ENCODE measurements around the gene VEZF1. TPM values are rescaled to one million over a fixed set of nuclear protein-coding genes. Genes with fewer than 3 reads are reported as not detected.
A peak's percentile ranks its signal among the peaks of the same experiment; 100 is the strongest.

VEZF1 gene
- 100 to 1,000 TPM in 1 of 4 donors, 10 to 100 TPM in 3; 88.5 to 147 (median 91.4) TPM for total RNA-seq

- no peak for TF ChIP-seq CTCF (IDR thresholded peaks at IDR 0.05)
- TF ChIP-seq POLR2A (IDR thresholded peaks at IDR 0.05), result peak in 1 of 2 donors; percentile 58
- 0% methylated on average over 7 to 9 of the region's 74 CpGs for WGBS, 2 donors
- Histone ChIP-seq H3K9me3 (no peaks in the 10 kb centered on the region), H3K4me3 (replicated peaks in 1 of 3) (peak within 1 kb of the TSS; percentile 57 to 87 (median 61)), H3K27me3 (no peaks in the 10 kb centered on the region), H3K4me1 (peaks cover 33 to 37% of the 10 kb centered on the region in 2 donors), H3K27ac (peak within 1 kb of the TSS; percentile 73 to 97 (median 97)), H3K36me3 (no peaks in the 10 kb centered on the region)
- peak; percentile 77 to 81 for DNase-seq
- intact Hi-C loops (cut with DNase I), result no loop called here
Observed at GRCh38 chr17:57987581-57988300, at the start of gene VEZF1. Gene VEZF1 (minus strand): TSS chr17:57988254. CDS start chr17:57988111, 143 bp downstream.

- H3K36me3 ChIP-seq, result no peaks in the 10 kb centered on the region
- no peak overlapping the region for H3K4me3 ChIP-seq (replicated peaks in 1 of 3)
- H3K9me3 ChIP-seq, result no peaks in the 10 kb centered on the region
- 60 to 61% methylated on average over 6 of the region's 6 CpGs for WGBS, 2 donors
- no peak for TF ChIP-seq POLR2A (IDR thresholded peaks at IDR 0.05)
- TF ChIP-seq CTCF (IDR thresholded peaks at IDR 0.05), result no peak
- no peak overlapping the region for H3K27ac ChIP-seq
- no peaks in the 10 kb centered on the region for H3K27me3 ChIP-seq
- no peak for DNase-seq
- intact Hi-C loops (cut with DNase I), result no loop called here
- no peaks in the 10 kb centered on the region for H3K4me1 ChIP-seq
Observed at GRCh38 chr17:58032691-58033415, 44.8 kb upstream of the VEZF1 start.

GRCh38 chr17:58028578-58028977 lies 40.5 kb upstream of the VEZF1 start:
- intact Hi-C loops (cut with DNase I), result no loop called here
- no peak for DNase-seq
- Histone ChIP-seq H3K27me3 (no peaks in the 10 kb centered on the region), H3K27ac (no peak overlapping the region), H3K36me3 (no peaks in the 10 kb centered on the region), H3K4me1 (no peaks in the 10 kb centered on the region), H3K4me3 (replicated peaks in 1 of 3) (no peak overlapping the region), H3K9me3 (no peaks in the 10 kb centered on the region)
- TF ChIP-seq POLR2A (IDR thresholded peaks at IDR 0.05) (no peak), CTCF (IDR thresholded peaks at IDR 0.05) (no peak)

- H3K9me3 ChIP-seq, result no peaks in the 10 kb centered on the region
- H3K36me3 ChIP-seq, result no peaks in the 10 kb centered on the region
- intact Hi-C loops (cut with DNase I), result no loop called here
- no peak overlapping the region for H3K4me3 ChIP-seq (replicated peaks in 1 of 3)
- DNase-seq, result no peak
- H3K4me1 ChIP-seq, result peaks cover 9 to 12% of the 10 kb centered on the region in 2 donors
- 83 to 87% methylated on average over 9 of the region's 9 CpGs for WGBS, 2 donors
- TF ChIP-seq CTCF (IDR thresholded peaks at IDR 0.05), result no peak
- TF ChIP-seq POLR2A (IDR thresholded peaks at IDR 0.05), result no peak
- H3K27ac ChIP-seq, result no peak overlapping the region
- no peaks in the 10 kb centered on the region for H3K27me3 ChIP-seq
Observed at GRCh38 chr17:58020401-58020800, 32.3 kb upstream of the VEZF1 start.

- no peak for DNase-seq
- H3K4me1 ChIP-seq, result peaks cover 9 to 12% of the 10 kb centered on the region in 2 donors
- H3K27me3 ChIP-seq, result no peaks in the 10 kb centered on the region
- H3K4me3 ChIP-seq (replicated peaks in 1 of 3), result no peak overlapping the region
- TF ChIP-seq CTCF (IDR thresholded peaks at IDR 0.05) (no peak), POLR2A (IDR thresholded peaks at IDR 0.05) (no peak)
- no peak overlapping the region for H3K27ac ChIP-seq
- intact Hi-C loops (cut with DNase I), result no loop called here
- H3K9me3 ChIP-seq, result no peaks in the 10 kb centered on the region
- no peaks in the 10 kb centered on the region for H3K36me3 ChIP-seq
Observed at GRCh38 chr17:58019521-58019920, 31.5 kb upstream of the VEZF1 start.

Measured in thyroid gland (tissue), 4 donors.